GM19324 (cell line): ENCODE measurements around the gene SKI.
"Not testable (repeated sequence)": the region's sequence is repeated elsewhere in the genome, so short reads cannot be mapped to it uniquely, and the experiment has no call there.

Experiments used
- ATAC-seq: cut with Tn5 transposase; IDR thresholded peaks from one replicate; pipeline ENCODE4 v1.9.1; 2021; ENCODE audit warnings: mild to moderate bottlenecking, moderate library complexity; ENCODE audit not compliant: unreplicated experiment, low FRiP score

The SKI gene

DNA sequence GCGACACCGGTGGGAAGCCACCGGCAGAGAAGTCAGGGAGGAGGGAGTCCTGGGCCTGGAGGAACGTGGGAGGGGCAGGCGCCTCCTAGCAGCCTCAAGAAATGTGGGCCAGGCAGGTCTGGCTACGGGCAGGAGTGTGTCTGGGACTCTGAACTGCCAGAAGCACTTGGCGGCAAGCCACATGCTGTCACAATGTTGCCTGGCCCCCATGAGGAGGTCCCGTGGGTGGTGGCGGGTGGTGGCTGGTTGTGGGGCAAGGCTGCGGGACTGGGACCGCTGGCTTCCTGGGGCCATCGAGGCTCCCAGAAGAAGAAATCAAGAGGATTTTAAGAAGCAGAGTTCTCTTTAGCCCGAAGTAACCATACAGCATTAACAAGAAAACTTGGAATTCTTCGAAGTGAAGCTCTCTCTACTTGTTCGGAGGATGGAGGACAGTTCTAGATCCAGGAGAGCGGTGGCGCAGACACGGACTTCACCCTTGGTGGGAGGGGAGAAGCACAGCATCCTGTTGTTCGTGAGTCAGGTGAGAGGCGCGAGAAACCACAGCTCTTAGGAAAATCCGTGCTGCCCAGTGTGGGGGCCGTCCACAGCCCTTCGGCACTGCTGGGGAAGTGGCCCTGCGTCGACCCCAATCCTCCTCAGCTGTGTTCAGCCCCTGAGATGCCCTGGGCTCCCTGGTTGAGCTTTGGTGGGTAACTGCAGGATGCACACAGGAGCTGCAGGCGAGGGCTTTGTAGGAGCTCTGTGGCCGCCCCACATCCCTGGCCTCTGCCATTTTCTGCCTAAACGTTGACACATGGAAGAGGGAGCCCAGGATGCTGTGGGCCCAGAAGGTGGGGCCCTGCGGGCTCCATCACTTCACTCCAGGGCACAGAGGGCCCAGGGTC is 12.4 kb downstream of the SKI start:
- no peak for ATAC-seq

DNA sequence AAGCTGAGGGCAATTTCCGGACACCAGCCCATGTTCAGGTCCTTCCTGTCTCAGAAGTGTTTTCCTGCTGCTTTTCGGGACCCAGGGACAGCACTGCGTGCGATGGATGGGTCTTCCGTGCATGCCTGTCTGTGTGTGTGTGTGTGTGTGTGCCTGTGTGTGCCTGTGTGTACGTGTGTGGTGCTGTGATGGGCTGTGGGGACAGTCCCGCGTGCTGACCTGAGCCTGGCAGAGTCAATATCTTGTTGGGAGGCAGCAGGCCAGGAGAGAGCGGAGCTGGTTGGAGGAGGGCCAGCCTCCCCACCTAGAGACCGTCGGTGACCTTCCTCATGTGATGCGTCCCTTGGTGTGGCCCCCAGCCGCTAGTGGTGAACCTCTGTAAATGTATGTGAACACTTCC is 13.7 kb downstream of the SKI start:
- no peak for ATAC-seq

DNA sequence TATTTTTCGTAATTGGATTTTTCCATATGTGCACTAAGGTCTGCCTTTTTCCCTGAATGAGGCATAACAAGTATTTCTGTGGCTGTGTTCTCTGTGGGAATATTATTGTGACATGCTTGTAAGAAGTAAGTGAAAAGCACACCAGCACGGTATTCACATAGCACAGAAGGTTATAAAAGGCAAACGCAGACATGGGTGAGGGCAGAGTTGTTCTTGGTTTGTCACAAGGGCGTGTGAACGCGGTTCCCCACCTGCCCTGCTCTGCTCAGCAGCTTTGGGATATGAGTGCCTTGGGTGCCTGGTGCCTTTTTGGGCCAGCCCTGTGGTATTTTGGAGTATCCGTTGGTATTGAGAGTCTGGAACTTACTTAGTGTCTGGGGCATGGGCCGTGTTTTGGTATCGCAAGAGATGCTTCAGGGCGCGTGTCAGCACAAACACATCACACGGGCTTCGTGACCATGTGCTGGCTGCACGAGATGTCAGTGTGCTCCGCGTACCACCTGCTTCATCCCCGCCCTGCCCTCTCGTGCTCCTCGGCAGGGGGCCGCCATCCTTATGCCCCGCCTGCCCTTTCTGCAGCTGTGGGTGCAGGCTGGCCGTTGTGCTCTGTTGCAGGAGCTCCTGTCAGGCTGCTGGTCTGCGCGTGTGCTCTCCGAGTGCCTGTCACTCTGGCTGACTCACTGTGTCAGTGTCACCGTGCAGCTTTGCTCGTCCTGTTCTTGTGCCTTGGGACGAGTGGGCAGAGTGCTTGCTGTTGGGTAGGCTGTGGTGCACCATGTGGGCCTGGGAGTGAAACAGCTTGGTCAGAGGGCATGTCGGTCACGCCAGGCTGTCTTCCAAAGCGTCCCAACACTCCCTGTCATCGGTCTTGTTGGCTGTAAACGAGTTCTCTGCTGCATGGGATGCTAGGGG is 15.0 kb downstream of the SKI start:
- no peak for ATAC-seq

DNA sequence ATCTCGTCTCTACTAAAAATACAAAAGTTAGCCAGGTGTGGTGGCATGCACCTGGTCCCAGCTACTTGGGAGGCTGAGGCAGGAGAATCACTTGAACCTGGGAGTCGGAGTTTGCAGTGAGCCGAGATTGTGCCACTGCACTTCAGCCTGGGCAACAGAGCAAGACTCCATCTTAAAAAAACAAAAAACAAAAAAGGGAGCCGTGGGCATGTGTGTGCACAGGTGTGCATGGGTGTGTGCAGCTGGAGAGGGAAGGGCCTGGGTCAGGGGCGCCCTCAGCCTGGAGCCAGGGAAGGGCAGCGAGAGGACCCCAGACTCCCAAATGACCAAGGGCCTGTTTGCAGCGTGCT is 18.9 kb downstream of the SKI start:
- ATAC-seq: not testable (repeated sequence)

DNA sequence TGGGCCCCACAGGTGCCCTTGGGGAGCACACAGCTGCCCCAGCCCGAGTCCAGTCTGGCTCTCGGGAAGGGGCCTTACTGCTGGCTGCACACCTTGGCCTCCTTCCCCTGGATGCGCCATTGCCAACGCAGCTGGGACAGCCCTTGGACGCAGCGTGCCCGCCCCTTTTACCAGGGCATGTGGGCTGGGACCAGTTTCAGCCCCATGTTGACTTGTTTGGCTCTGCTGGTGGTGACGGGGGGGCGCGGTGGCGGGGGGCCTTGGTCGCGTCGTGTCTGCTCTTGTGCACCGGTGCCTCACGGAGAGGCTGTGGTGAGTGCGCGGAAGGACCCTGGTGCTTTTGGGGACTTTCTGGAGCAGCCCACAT is 19.6 kb downstream of the SKI start:
- no peak for ATAC-seq

DNA sequence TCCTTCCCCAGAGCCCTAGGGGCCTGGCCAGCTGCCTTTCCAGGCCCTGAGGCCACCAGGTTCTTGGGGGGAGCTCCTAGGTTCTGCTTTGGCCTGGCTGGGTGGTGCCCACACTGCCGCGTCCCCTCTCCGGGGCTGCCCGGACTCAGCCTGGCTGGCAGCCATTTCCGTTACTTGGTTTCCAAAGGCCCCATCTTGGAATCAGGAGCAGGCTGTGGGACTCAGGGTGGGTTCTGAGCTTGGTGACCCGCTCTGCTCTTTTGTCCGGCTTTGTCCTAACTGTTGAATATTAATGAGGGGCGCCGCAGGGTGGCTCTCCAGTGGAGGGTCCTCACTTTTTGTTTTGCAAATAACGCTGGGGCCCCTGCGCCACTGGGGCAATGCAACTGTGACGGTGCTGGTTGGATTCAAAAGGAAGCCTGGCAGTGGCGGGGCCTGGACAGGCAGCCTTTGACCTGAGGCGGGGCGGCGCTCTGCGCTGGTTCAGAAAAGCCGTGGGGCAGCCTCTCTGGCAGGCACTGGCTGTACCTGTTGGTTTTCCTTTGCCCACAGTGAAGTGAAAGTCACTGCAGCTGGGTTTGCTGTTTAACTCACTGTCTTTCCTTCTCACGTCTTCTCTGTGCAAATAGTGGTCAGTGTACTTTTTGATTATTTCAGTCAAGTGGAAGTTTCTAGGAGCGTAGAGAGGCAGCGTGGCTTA is 20.2 kb downstream of the SKI start:
- ATAC-seq: no peak

DNA sequence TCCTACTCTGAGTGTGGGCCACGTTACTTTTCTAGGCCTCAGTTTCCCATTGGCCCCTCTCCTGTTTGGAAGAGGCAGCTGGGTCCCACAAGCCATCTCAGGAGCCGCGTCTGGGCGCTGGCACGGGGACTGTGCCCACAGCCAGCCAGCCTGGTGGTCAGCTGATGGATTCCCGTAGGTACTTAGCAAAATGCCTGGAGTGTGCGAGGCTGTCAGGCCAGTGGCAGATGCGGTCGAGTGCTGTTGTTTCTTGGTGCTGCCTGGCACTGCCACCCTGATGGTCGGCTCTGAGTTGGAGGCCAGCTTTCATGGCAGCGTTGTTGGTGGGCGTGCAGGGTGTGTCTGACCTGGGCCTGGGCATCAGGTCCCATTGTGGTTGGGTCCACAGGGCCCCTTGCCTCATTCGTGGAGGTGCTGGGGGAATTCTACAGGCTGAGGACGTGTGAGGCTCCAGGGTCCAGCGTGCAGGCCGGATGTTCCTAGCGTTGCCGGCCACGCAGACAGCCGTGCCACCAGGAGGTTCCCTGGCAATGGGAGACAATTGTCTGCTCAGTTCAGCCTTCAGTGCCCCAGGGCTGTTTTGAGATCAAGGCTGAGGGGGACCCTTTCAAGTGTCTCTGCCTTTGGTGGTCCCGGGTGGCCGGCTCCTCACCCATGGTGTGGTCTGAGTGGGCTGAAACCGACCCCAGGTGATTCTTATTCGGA is 20.9 kb downstream of the SKI start:
- ATAC-seq: no peak

DNA sequence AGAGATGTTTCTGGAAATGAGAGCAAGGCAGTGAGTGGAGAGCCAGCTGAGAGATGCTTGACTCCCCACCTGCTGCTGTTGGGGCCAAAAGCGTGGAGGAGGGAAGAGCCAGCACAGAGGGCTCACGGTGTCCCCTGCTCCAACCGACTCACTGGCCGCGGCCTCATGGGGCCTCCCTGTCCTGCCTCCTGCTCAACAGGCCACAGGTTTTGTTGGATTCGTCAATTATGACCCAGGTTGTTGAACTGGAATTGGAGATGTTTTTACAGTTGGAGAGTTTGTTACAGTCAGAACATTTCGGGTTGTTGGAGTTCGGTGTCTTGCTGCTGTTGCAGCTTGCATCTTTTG is 21.4 kb downstream of the SKI start:
- no peak for ATAC-seq

DNA sequence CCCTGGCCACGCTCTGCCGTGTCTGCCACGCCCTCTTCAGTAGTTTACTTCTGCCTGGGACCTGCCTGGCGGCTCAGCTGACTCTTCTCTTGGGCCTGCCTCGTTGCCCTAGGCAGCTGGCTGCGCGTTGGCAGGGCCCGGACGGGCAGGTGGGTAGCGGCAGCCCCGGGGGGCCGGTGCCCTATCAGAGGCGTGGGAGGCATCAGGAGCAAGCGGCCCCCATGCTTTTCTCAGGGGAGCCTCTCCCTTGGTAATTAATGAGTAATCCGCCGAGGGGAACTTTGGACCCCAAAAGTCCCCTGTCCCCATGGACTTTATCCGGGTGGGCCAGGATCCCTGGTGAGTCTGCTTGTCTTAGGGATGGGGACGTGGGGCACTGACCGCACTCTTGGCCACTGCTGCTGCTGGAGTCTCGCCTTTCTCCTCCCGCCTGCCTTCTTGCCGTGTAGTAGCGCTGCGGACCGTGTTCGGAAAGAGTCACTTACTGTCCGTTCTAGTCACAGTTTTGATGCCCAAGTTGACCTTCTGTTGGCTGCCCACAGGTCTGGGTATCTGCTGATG is 22.7 kb downstream of the SKI start:
- no peak for ATAC-seq

DNA sequence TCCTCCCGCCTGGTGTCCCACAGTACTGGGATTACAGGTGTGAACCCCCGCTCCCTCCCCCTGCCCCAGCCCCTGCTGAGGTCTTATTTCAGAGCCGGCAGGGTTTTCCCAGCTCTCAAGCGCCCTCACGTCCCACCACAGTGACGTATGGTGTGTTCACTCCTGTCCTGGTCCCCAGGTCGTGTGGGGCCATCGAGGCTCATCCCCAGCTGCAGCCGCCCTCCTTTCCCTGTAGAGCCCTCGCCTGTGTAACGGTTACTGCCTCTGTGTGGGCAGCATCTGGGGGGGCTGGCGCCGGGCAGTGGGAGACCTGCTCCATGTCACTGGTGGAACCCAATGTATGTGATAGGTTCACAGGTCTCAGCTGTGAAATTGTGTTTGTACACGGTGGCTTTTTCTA is 23.2 kb downstream of the SKI start:
- no peak for ATAC-seq

DNA sequence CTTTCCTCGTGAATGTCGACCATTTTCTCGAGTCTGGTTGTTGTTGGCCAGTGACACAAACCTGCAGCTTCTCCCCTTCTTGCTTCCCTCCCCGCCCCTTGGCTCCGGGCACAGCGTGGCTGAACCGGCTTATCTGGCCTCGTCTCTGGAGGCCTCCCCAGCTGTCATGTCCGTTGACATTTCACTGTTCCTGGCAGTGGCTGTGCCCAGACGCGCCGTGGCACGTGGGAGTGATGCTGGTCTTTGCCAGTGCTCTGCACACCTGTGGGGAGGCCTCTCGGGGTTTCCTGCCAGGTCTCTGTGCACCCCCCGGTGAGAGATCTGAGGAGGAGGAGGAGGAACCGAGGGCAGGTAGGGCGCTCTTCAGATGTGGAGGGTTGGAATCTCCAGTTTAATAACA is 23.7 kb downstream of the SKI start:
- ATAC-seq: no peak

DNA sequence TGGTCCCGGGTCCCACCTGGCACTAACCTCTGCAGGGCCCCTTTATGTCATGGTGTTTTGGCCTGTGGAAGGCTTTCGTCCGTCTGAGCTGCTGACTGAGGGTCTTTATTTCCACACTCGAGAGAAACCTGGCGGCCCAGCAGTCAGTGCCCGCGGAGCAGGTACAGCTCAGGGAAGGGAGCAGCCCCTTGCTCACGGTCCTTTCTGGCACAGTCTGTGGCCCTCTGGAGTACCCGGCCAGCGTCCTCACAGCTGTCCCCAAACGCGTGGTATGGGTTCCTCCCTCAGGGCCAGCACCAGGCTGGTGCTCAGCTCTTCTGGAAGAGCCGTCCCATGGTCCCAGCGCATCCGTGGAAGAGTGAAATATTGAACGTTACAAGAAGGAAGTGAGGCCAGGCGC is 24.3 kb downstream of the SKI start:
- no peak for ATAC-seq

DNA sequence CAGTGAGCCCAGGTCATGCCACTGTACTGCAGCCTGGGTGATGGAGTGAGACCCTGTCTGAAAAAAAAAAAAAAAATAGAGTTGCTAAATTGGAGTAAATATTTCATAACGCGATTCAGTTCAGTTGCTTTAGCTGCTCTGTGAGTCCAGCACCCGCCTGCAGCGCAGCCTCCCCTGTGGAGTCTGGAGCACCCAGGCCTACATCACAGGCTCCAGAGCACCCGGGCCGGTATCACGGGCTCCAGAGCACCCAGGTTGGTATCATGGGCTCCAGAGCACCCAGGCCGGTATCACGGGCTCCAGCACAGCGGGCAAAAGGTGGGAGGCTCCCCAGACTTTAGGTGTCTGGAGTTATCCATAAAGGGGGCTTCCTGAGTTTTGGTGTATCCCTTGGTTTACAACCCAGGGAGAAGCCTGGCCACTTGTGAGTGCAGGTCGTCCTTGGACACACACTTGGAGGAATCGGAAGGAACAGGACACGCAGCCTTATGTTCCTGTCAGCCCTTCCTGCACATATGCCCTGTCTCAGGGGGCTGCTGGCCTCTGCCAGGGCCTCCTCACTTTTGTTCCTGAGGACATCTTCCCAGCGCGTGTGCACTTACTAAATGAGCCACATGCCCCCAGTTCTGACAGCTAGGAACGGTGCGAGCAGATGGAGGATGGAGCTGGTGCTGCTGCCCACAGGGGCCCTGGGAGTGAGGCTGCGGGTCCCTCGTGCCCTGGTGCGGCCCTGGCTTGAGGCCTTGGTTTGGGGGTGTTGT is 25.1 kb downstream of the SKI start:
- ATAC-seq: no peak

DNA sequence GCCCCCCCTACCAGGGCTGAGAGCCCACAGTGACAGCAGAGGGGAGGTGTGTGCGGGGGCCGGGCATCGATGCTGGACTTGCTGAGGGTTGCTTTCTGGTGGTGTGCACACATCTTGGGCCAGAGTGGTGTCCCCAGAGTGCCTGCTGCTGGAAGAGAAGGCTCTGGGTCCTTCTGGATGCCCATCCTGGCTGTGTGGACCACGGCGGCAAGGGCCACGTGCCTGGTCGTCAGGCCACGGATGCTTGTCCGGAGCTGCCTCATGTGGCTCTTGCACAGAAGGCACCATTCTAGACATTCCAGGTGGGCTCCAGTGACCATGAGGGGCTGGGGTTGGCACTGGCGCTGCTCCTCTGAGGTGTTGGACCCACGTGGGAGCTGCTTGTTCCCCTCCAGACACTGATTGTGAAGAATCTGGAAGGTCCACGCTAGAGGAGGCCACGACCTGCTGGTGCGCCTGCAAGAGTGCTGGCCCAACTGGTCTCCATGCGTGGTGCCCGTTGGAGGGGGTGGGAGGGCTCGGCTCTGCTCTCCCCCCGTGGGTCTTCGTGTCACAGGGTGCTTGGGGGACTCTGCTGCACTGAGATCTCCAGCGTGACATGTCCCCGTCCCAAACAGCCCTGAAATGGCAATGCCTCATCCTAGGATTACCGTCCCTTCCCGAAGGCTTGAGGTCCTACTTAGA is 25.8 kb downstream of the SKI start:
- ATAC-seq: no peak

DNA sequence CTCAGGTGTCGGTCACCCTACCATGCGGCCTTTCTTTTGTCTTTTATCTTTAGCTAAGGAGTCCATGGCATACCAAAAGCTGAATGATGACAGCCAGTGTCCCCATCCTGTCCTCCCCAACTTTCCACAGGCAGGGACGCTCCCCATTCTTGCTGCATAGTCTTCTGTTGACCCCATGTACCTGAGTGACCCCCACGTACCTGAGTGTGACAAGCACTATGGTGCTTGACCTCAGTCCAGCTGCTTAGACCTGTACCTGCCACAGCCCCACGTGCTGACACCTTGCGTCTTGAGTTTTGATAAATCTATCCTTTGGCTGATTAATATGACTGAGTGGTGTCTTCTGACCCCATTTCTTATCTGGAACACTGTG is 26.9 kb downstream of the SKI start:
- no peak for ATAC-seq

DNA sequence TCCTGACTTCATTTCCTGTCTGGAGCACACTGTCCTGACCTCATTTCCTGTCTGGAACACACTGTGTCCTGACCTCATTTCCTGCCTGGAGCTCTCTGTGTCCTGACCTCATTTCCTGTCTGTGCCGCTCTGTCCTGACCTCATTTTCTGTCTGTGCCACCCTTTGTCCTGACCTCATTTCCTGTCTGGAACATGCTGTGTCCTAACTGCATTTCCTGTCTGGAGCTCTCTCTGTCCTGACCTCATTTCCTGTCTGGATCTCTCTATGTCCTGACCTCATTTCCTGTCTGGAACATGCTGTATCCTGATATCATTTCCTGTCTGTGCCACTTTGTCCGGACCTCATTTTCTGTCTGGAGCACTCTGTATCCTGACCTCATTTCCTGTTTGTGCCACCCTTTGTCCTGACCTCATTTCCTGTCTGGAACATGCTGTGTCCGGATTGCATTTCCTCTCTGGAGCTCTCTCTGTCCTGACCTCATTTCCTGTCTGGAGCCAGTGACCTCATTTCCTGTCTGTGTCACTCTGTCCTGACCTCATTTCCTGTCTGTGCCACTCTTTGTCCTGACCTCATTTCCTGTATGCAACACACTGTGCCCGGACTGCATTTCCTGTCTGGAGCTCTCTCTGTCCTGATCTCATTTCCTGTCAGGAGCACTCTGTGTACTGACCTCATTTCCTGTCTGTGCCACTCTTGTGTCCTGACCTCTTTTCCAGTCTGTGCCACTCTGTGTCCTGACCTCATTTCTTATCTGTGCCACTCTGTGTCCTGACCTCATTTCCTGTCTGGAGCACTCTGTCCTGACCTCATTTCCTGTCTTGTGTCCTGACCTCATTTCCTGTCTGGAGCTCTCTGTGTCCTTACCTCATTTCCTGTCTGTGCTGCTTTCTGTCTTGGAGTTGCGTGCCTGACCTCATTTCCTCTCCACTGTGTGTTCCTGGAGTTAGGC is 27.6 kb downstream of the SKI start:
- ATAC-seq: no peak

DNA sequence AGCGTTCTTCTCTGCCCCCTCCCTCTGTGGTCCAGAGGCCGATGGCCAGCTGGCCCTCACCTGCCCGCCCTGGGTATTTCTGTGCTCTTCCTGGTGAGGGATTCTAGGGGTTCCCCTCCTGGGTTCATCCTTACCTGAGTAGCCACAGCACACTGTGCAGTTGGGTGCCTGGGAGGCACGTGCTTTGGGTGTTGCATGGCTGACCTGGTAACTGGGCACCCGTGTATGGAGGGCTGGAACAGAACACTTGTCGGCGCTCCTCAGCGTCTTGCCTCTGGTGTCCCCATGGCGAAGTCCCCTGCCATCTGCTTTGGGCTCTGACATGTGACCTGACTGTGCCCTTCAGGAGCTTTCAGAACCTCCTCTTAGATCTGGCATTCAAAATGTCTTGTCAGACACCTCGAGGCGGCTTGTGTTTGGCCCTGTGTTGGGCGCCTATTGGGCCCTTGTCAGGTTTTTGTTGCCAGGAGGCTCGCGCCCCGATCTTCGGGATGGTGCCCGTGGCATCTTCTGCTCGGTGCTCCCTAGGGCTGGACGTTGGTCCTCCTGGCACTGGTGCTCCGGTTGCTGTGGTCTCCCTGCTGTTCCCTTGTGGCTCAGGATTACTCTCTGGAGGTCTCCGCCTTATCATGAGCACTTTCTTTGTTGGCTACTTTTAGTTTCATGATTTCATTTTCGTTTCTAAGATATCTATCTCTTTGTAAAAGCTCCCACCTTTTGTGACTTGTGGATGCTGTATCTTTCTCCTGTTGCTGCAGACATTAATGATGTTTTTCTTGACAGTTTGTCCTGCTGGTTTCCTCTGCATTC is 28.5 kb downstream of the SKI start:
- ATAC-seq: no peak
